Left kidney (tissue), 2 donors: ENCODE measurements around the gene MYO5B. TPM values are rescaled to one million over a fixed set of nuclear protein-coding genes. Genes with fewer than 3 reads are reported as not detected.
"Not testable (repeated sequence)": the region's sequence is repeated elsewhere in the genome, so short reads cannot be mapped to it uniquely, and the experiment has no call there.

Experiments used
- DNase-seq: peaks from one replicate; pipeline ENCODE4 v3.0.0-alpha.2; 2013
- polyA plus RNA-seq: library from polyadenylated mRNA; unstranded; fragments of 120-200 nt; gene quantifications from one replicate; pipeline ENCODE4 v1.2.1, GENCODE V29; 2013; ENCODE audit not compliant: insufficient read length

MYO5B gene
- polyA plus RNA-seq, 1 donor: 28.6 TPM

- DNase-seq: no peak
These were observed 95.1 kb downstream of the MYO5B start for GRCh38 chr18:50099725-50100407.

- DNase-seq: no peak
These were observed 97.2 kb downstream of the MYO5B start for GRCh38 chr18:50097702-50098101.

- no peak for DNase-seq
These were observed 98.0 kb downstream of the MYO5B start for GRCh38 chr18:50096766-50097435.

- DNase-seq: not testable (repeated sequence)
These were observed 100.2 kb downstream of the MYO5B start for GRCh38 chr18:50094786-50095185.

GRCh38 chr18:50094221-50094773 lies 100.7 kb downstream of the MYO5B start:
- DNase-seq: no peak

- DNase-seq: no peak
These were observed 101.4 kb downstream of the MYO5B start for GRCh38 chr18:50093366-50094064.

- no peak for DNase-seq
These were observed 102.6 kb downstream of the MYO5B start for GRCh38 chr18:50092245-50092805.

- DNase-seq: no peak
These were observed 103.3 kb downstream of the MYO5B start for GRCh38 chr18:50091509-50092244.

DNA sequence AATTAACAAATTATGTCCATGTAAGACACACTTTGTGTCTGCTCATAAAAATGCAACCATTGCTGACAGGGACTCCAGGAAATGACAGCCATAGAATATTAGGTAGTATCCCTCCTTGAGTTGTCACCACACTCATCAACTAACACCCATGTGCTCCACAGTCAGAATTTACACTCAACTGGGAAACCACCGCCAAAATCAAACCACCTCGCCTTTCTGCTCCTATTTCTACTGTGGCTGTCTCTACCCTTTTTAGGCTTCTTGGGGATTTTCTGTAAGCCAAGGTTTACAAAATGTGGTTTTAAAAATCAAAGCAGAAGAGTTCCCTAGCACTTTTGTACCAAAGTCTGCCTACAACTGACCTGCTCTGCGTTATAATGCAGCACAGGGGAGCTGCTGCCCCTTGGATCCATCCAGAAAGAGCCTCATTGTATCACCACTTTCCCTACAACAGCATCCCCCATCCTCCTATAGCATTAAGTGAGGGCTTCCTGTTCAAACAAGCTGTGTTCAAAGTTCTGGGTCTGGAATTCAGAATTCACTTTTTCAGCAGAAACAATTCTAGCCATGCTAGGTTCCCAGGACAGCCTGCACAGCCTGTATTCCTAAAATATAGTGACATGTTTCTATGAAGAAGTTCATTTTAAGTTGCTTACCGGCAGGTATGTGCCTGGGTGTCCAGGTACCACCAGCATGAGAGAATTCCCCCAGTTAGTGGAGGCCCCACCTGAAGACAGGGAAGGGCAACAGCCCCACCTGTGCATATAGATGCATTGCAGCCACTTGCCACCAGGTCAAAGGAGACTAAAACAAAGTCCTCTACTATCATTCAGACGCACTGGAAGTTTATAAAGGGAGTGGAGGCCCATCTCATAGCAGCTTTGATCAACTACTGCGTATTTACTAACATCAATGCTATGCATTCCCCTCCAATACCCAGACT lies 104.3 kb downstream of the MYO5B start:
- DNase-seq: no peak

GRCh38 chr18:50089702-50090101 lies 105.2 kb downstream of the MYO5B start:
- no peak for DNase-seq

DNA sequence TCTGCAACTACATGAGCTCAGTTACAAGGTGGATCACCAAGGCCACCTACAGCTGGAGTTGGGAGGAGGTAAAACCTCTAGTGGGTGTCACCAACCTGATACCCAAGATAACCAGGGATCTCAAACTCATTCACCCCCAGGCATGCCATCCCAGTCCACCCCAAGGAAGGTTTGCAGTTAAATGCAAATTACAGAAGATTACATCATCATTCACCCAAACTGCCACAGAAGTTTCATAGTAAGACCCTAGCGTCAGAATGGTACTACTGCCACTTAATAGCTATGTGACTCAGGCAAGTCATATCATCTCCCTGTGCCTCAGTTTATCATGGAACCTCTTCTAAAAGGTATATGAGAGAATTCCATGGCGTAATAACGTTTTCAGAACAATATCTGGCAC lies 111.2 kb downstream of the MYO5B start:
- no peak for DNase-seq

DNA sequence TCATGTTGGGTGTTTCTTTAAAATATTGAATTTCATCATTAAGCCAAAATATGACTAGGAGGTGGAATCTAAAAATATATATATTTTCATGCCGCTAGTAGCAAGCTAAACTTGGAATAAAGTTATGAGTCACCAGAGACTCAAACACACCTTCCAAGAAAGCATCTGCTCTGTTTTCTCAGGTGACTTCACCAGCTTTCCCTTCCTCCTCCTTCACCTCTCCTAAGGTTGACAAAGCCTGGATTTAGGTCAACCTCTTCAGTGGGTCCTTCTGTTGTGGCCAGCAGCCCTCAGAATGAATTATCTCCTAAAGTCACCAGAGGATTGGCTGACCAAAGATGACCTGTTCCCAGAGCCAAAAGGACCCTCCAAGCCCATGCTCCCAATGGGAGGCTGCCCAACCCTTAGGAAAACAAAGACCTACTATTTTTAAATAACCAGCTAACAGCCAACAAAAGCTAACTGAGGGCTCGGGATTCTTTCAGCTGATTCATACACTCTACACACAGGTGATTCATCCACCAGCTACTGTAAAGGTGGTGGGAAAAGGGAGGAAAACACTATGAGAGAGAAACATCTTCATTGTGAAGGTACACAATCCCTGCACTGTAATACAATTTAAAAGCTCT lies 113.9 kb downstream of the MYO5B start:
- DNase-seq: no peak

DNA sequence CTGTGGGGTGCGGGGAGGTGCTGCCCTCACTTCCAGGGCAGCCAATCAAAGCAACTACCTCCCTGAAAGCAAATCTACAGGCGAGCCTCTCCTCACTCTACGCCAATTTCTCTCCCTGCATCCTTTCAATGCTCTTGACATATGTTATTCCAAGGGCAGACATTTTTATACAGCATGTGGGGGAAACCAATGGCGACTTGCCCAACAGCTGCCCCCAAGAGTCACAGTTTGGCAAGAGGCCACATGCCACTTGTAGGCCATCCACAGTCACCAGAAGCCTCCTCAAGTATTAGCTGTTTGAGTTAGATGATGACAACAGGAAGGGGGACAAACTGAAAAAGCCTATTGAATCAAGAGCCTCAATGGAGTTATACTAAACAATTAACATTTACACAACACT lies 114.6 kb downstream of the MYO5B start:
- no peak for DNase-seq

DNA sequence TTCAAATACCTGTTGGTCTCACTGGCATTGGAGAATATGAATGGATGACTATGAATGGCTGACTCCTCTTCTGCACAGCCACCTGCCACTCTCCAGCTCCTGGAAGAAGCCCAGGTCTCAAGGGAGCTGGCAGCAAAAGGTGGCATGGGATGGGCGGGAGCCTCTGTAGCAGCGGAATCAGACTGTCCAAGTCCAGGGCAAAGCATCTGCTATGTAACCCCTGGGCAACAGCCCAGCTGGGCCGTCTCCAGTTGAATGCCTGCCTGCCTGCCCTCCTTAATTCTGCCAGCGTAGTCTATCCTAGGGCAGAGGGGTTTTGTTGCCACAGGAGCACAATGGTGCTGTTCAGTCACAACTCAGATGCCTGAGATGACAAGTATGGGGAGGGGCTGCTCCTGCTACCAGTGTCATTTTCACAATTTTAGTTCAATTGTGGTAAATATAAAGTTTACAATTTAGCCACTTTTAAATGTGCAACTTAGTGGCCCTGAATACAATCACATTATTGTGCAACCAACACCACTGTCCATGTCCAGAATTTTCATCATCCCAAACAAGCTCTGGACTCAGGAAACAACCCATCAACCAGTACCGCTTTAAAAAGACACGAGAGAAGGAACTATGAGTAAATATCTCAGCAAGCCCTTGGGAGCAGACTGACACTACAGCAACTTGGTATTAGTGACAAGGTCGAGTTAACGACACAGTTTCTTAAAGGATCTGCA lies 115.2 kb downstream of the MYO5B start:
- DNase-seq: no peak

DNA sequence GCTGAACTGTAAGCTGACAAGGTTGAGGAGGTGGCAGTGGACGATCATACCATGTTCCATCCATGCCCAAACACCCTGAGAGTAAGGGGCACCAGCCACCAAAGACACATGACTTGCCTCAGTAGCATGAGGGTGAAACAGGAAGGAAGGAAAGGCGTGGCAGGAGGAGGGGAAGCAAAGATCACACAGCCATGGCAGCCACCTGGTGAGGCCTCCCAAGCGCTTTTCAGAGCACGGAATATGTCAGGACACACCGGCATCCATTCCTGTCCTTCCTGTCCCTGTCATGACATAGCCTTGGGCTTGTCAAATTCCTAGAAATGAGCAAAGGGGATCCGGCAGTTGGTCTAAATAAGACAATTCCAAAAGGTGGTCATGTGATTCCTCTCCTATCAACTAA lies 118.7 kb downstream of the MYO5B start:
- DNase-seq: no peak

GRCh38 chr18:50075772-50076171 lies 119.2 kb downstream of the MYO5B start:
- no peak for DNase-seq

DNA sequence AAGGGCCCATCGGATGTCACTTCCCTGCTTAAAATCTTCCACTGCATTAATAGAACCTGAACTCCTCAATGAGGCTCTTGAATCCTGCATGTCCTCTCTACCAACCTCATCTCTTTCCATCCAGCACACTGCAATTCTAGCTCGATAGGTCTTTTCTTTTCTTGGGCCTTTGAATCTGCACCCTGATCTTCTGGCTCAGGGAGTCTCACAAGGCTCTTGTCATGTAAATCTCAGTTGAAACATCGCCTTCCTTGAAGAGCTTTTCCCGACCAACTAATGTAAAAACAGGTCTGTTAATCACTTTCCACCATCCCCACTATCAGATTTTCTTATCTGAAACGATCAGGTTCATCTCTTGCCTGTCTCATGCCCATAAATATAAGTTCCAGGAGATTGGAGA lies 120.5 kb downstream of the MYO5B start:
- DNase-seq: no peak

- DNase-seq: no peak
These were observed 121.6 kb downstream of the MYO5B start for GRCh38 chr18:50073319-50073718.

GRCh38 chr18:50072146-50072545 lies 122.8 kb downstream of the MYO5B start:
- DNase-seq: no peak

DNA sequence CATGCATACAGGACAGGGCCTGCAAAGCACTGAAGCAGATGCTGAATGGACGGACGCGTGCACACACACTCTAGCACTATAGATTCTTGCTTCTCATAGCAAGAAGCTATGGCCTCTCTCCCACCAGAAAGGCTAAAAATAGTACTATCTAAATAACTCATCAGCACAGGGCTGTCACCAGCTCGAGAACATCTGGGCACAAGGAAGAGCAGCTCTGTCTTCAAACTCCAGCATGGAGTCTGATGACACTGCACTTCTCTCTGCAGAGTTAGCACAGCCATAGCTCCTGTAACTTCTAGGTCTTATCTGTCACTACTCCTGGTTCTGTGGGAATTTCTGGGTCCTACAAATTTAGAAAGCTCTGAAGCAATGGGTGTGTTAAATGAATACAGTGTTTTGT lies 123.5 kb downstream of the MYO5B start:
- no peak for DNase-seq
